HG03159 (cell line): ENCODE results near the gene TRIM3.
"Not testable (repeated sequence)": the region's sequence is repeated elsewhere in the genome, so short reads cannot be mapped to it uniquely, and the experiment has no call there.

Experiments
- ATAC-seq: cut with Tn5 transposase; IDR thresholded peaks from one replicate; pipeline ENCODE4 v1.9.1; 2021; ENCODE audit warnings: mild to moderate bottlenecking, moderate library complexity; ENCODE audit not compliant: unreplicated experiment

TRIM3 gene

GRCh38 chr11:6473451-6474412 is at the start of gene TRIM3:
Gene TRIM3 (minus strand): TSS chr11:6473941. CDS start chr11:6465695, 8,246 bp downstream.
- peak; percentile 53 for ATAC-seq

- ATAC-seq, result no peak
Measured at GRCh38 chr11:6523253-6523652, 49.5 kb upstream of the TRIM3 start.

- not testable (repeated sequence) for ATAC-seq
Measured at GRCh38 chr11:6521946-6522345, 48.2 kb upstream of the TRIM3 start.

GRCh38 chr11:6520265-6520664 is 46.5 kb upstream of the TRIM3 start:
- ATAC-seq, result no peak

- no peak for ATAC-seq
Measured at GRCh38 chr11:6516865-6517264, 43.1 kb upstream of the TRIM3 start.

- no peak for ATAC-seq
Measured at GRCh38 chr11:6505577-6506240, 32.0 kb upstream of the TRIM3 start.

GRCh38 chr11:6504166-6504565 is 30.4 kb upstream of the TRIM3 start:
- ATAC-seq, result no peak

- ATAC-seq, result no peak
Measured at GRCh38 chr11:6502382-6502781, 28.6 kb upstream of the TRIM3 start.

- ATAC-seq, result no peak
Measured at GRCh38 chr11:6498544-6498943, 24.8 kb upstream of the TRIM3 start.

- ATAC-seq, result no peak
Measured at GRCh38 chr11:6498121-6498520, 24.4 kb upstream of the TRIM3 start.

- ATAC-seq, result no peak
Measured at GRCh38 chr11:6497069-6497839, 23.5 kb upstream of the TRIM3 start, which contains the start of gene DNHD1. Gene DNHD1 (plus strand): TSS chr11:6497280. CDS start chr11:6498216, 936 bp downstream.

GRCh38 chr11:6489306-6489705 is 15.6 kb upstream of the TRIM3 start:
- no peak for ATAC-seq

GRCh38 chr11:6488821-6489220 is 15.1 kb upstream of the TRIM3 start:
- no peak for ATAC-seq

GRCh38 chr11:6488342-6488741 is 14.6 kb upstream of the TRIM3 start:
- ATAC-seq, result no peak

GRCh38 chr11:6486938-6487337 is 13.2 kb upstream of the TRIM3 start:
- no peak for ATAC-seq

GRCh38 chr11:6486256-6486655 is 12.5 kb upstream of the TRIM3 start:
- ATAC-seq, result no peak

GRCh38 chr11:6485661-6486060 is 11.9 kb upstream of the TRIM3 start:
- ATAC-seq, result no peak

- no peak for ATAC-seq
Measured at GRCh38 chr11:6483015-6483414, 9.3 kb upstream of the TRIM3 start.

- ATAC-seq, result no peak
Measured at GRCh38 chr11:6482441-6482840, 8.7 kb upstream of the TRIM3 start.

GRCh38 chr11:6481924-6482275 is 8.2 kb upstream of the TRIM3 start:
- peak; percentile 4 for ATAC-seq
